Stimulated activated CD4-positive, alpha-beta T cell treated with anti-CD3 and anti-CD28 coated beads, Interleukin-1b, Interleukin-23, amount 100 ng/mL, for 48 hours (primary cell): ENCODE results near the gene BRD1.
"Not testable (repeated sequence)": the region's sequence is repeated elsewhere in the genome, so short reads cannot be mapped to it uniquely, and the experiment has no call there.

Experiments
- DNase-seq: peaks from one replicate; pipeline ENCODE4 v3.0.0-alpha.2; 2020

BRD1 gene

GRCh38 chr22:49825944-49826602 is 1.6 kb downstream of the BRD1 start:
- peak; percentile 77 for DNase-seq

DNA sequence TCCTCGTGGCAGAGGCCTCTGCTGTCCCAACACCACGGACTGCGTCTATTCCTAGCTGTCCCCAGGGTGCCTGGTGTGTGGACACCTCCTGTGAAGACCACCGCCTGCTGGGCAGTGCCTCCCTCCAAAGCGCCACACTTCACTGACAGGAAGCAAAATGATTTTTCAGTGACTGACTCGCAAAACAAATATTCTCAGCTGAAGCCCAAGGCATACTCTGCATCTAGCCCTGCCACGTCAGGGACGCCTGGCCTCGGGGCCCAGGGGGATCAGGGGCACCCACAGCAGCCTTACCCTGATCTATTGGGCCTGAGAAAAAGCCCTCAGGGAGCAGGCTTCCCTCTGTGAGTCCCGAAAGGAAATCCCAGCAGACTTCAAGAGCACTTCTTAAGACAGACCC is 2.2 kb downstream of the BRD1 start:
- DNase-seq, result no peak

DNA sequence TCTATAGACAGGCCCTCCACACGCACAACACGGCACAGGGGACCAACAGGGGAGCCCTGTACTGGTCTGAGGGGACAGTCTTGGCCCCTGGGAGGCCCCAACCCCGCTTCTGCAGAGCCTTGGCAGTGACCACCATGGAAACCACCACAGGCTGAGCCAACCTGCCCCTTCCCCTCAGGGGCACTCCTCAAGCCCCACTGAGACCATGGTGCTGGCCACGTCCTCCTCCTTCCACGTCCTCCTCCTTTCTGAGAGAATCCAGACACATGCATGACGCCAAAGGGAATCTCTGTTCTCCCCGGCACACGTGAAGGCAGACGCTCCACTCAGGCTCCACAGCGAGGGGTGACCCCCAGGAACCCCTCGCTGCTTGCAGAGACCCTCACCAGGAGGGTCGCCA is 2.7 kb downstream of the BRD1 start:
- no peak for DNase-seq

GRCh38 chr22:49824185-49824925 is 3.3 kb downstream of the BRD1 start:
- no peak for DNase-seq

GRCh38 chr22:49823289-49824045 is 4.2 kb downstream of the BRD1 start:
- no peak for DNase-seq

DNA sequence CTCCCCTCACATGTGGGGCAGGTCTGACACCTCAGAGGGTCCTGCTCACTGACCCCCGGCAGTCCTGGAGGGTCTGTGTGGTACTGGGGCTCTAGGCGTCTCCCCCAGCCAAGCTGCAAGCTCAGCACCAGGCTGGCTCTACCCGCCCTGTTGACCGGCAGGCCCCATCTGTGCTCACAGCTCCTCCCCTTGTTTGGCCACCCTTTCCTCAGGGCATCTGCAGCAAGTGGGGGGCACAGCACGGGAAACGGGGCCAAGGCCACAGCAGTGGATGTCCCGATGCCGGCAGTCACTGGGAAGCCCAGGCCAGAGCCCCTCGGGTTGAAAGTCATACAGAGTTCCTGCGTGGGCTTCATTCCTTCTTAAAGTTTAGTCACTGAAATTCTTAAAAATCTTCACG is 5.9 kb downstream of the BRD1 start:
- DNase-seq, result not testable (repeated sequence)

DNA sequence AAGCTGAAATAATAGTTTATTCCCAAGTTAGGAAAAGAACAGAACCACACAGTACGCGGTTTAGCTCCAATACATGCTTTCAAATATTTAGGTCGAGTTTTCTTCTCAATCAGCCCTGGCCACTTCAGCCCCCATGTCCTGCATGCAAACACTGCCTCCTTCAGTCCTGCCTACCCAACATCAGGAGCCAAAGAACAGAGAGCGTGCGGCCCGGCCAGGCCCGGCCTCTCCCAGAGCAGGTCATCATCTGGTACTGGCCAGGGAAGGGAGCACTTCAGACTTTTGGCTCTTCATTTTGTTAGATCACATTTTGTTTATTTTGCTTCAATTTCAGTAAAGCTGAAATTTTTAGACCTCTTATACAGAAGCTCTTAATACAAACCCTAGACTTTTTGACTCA is 6.7 kb downstream of the BRD1 start:
- no peak for DNase-seq

- DNase-seq, result no peak
Observed at GRCh38 chr22:49817359-49817758, 10.3 kb downstream of the BRD1 start.

- DNase-seq, result peak; percentile 12
Observed at GRCh38 chr22:49815641-49816091, 12.0 kb downstream of the BRD1 start.

- DNase-seq, result no peak
Observed at GRCh38 chr22:49814856-49815255, 12.8 kb downstream of the BRD1 start.

- no peak for DNase-seq
Observed at GRCh38 chr22:49814164-49814686, 13.4 kb downstream of the BRD1 start.

- DNase-seq, result no peak
Observed at GRCh38 chr22:49812838-49813237, 14.8 kb downstream of the BRD1 start.

GRCh38 chr22:49811020-49811791 is 16.5 kb downstream of the BRD1 start:
- DNase-seq, result no peak

DNA sequence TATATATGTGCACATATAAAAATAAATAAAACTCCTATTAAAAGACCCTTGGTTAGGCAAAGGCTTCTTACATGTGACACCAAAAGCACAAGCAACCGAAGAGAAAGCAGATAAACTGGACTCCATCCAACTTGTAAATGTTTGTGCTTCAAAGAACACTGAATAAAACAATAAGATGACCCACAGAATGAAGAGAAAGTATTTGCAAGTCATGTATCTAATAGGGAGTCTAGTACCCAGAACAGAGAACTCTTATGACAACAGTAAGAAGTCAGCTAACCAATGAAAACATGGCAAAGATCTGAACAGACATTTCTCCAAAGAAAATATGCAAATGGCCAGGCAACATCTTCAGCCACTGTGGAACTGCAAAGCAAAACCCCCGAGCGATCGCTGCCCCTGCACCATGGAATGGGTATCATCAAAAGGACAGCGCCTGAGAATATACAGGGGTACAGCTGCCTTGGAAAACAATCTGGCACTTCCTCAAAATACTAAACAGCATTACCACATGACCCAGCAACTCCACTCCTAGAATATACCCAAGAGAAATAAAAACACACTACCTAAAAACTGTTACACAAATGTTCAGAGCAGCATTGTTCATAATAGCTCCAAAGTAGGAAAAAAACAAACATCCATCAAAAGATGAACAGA is 17.2 kb downstream of the BRD1 start:
- no peak for DNase-seq

GRCh38 chr22:49807780-49808708 is 19.6 kb downstream of the BRD1 start:
- peak; percentile 21 for DNase-seq

- no peak for DNase-seq
Observed at GRCh38 chr22:49807129-49807528, 20.5 kb downstream of the BRD1 start.

DNA sequence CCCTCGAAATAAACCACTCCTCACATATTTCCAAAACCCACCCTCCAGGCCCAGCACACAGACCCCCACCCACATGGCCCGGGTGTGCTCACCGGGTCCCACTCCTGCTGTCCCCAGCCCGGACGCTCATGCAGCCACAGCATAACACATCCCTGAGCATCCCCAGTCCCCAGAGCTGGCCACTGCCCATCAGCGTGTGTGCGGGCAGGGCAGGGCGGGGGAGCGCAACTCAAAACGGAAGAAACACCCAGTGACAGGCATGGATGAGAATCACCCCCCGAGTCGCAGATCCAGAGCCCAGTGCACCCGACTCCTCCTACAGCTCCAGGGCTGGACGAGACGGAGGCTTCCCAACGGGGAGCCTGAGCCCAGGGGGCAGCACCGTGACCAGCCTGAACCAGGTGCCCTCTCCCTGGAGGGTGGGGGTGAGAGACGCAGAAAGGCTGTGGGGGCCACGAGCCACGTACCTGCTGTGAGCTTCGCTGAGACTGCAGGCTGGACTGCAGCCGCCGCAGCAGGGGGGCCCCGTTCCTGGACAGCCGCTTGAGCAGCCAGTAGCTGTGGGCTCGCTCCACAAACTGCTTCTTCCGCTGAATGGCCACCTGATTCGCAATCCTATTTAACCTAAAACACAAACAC is 23.8 kb downstream of the BRD1 start:
- no peak for DNase-seq

DNA sequence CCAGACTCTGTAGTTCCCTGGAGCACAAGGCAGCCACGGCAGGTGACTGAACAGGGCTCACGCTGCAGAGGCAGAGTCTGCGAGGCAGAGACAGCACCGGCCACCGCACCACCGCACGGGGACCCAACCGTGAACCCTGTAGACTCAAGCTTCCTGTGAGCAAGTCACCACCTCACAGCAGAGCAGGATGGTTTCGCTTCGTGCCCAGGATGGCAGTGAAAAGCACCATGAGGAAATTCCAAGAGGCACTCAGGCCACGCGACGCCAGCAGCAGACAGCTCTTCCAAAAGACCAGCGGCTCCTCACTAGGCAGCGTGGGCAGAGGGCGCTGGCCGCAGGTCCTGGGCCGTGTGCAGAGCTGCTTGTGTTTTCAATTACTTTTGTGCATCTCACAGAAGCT is 24.5 kb downstream of the BRD1 start:
- DNase-seq, result no peak

DNA sequence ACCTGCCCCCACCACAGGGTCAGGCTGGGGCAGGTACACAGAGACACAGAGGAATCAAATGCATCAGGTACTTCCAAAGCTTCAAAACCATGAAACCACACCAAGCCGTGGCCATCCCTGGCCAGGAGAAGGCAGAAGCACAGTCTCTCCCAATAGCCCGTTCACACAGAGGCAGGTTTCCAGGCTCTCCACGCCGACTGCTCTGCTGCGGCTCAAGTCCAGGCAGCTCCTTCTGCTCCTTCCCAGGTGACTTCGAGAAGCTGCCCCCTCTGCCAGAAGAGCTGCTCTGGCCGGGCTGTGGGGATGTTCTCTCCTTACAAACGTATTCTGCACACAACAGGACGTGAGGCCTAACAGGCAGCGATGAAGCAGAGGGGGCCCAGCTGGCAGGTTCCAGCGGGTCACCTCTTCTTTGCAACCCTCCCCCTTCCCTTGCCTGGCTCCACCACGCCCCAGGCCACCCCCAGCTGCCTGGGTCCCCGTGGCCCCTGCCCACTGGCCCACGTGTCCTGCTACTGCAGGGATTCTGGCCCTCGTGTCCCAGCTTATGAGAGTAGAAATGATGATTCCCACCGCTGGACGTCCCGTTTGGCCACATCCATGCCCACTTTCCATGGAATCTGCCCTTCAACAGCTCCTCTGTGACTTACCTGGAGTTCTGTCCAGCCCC is 26.1 kb downstream of the BRD1 start:
- no peak for DNase-seq
